Astrocyte of the cerebellum (primary cell): ENCODE data around the gene SMARCD3.

Source experiments
- DNase-seq: peaks from one replicate; pipeline ENCODE4 v3.0.0-alpha.2; 2011; ENCODE audit warnings: low read depth
- H3K4me3 ChIP-seq: 2 replicates; pipeline ENCODE4 v1.5.1; 2011; ENCODE audit warnings: mild to moderate bottlenecking, low read depth, low read length, moderate library complexity
- in situ Hi-C: cut with HindIII; loops from 2 replicates; pipeline ENCODE4 v1.10.0; 2017; ENCODE audit warnings: low sequenced_read_pairs
- TF ChIP-seq, protein P1 (sequence below): IDR thresholded peaks from 2 replicates; pipeline ENCODE4 v1.5.1; 2012; ENCODE audit warnings: low read length, low read depth, moderate library complexity, mild to moderate bottlenecking; ENCODE audit errors: missing control alignments

The SMARCD3 gene

GRCh38 chr7:151278949-151279348 is 30.5 kb upstream of the SMARCD3 start:
- in situ Hi-C loops = no loop called here
- no peak overlapping the region for H3K4me3 ChIP-seq
- no peak for DNase-seq
- TF ChIP-seq, protein P1, sequence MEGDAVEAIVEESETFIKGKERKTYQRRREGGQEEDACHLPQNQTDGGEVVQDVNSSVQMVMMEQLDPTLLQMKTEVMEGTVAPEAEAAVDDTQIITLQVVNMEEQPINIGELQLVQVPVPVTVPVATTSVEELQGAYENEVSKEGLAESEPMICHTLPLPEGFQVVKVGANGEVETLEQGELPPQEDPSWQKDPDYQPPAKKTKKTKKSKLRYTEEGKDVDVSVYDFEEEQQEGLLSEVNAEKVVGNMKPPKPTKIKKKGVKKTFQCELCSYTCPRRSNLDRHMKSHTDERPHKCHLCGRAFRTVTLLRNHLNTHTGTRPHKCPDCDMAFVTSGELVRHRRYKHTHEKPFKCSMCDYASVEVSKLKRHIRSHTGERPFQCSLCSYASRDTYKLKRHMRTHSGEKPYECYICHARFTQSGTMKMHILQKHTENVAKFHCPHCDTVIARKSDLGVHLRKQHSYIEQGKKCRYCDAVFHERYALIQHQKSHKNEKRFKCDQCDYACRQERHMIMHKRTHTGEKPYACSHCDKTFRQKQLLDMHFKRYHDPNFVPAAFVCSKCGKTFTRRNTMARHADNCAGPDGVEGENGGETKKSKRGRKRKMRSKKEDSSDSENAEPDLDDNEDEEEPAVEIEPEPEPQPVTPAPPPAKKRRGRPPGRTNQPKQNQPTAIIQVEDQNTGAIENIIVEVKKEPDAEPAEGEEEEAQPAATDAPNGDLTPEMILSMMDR = no peak

GRCh38 chr7:151277631-151278030 is 29.1 kb upstream of the SMARCD3 start:
- in situ Hi-C loops = no loop called here
- DNase-seq = no peak
- H3K4me3 ChIP-seq = no peak overlapping the region
- TF ChIP-seq, protein P1 = no peak

- in situ Hi-C loops = no loop called here
- H3K4me3 ChIP-seq = peak overlapping the region; percentile 34
- TF ChIP-seq, protein P1 = no peak
- DNase-seq = peak; percentile 4
These were observed 28.4 kb upstream of the SMARCD3 start for GRCh38 chr7:151276666-151277590.

DNA sequence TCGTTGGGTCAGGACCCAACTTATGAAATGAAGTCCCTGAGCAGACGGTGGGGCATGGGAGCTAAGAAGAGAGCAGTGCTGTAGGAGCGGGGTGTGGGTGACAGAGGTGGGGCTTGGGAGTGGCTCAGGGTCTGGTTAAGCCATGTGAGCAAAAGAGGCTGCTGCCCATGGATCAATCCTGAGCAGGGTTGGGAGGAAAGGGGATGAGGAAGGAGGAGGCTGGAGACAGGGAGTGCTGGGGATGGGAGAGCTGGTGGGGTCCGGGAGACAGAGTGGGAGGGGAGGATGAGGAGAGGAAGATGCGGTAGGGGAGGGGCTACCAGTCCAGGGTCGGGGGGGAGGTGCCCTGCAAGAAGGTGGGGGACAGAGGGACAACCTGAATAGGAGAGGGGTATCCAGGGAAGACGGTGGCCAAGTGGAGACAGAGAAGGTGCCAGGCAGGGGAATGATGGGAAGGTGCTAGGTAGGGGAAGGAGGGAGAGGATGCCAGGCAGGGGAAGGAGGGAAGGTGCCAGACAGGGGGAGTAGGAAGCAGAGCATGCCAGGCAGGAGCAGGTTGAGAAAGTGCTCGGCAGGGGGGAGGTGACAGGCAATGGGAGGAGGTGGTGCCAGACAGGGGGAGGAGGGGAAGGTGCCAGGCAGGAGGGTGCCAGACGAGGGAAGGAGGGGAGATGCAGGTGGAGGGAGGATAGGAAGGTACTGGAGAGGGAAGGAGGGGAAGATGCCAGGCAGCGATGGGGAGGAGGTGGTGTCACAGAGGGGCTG is 27.5 kb upstream of the SMARCD3 start:
- TF ChIP-seq, protein P1 = no peak
- H3K4me3 ChIP-seq = peak overlapping the region; percentile 34
- DNase-seq = no peak
- in situ Hi-C loops = no loop called here

DNA sequence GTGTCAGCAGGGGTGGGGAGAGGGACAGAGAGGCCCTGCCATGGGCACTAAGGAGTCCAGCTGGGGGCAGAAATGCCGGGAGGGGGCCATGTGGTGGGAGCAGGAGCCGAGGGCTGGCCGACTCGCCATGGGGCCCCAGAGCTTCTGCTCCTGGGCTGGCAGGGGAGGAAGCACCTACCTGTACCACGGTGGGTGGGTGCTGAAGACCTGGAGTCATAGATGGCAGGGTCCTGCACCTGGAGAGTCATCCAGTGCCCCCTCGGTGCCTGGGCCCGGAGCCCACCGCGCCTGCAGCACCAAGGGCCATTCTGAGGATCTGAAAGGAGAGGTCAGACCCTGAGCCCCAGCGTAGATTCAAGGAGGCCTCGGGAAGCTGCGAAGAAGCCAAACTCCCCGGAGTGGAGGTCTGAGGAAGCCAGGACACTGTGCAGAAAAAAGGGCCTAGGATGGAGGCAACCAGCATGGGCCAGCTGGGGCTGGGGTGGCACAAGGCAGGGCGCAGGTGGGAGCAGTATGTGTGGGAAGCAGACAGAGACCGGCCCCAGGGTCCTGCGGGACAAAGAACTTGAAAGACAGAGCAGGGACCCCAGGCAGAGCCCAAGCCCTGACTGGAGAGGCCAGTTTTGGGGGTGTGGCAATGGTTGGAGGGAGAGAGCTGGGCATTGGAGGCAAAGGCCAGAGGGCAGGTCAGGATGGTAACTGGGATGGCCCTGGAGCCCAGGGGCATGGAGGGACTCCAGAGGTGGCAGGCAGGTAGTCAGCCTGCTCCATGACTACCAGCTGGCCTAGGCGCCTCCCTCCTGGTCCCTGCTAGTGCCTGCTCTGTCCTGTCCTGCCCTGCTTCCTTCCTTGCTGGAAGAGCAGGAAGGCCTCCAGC is 26.7 kb upstream of the SMARCD3 start:
- in situ Hi-C loops = no loop called here
- TF ChIP-seq, protein P1 = no peak
- DNase-seq = no peak
- no peak overlapping the region for H3K4me3 ChIP-seq

DNA sequence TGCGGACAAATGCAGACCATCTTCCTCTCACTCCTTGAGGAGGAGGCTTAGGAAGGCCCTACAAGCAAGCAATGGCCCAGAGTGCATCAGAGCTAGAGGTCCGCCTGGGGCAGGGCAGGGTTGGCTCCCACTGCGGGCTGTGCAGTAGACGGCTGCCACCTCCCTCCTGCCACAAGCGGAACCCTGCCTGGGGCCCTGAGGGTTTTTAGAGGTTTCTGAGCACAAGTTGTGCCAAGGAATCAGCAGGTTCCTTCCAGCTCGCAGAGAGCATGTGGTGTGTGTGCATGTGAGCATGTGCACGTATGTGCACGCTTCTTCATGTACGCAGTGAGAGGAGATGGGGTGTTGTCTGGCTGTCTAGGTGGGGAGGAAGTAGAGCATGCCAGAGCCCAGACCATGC is 25.9 kb upstream of the SMARCD3 start:
- TF ChIP-seq, protein P1 = no peak
- no peak for DNase-seq
- in situ Hi-C loops = no loop called here
- H3K4me3 ChIP-seq = no peak overlapping the region
